GM18861 (cell line): ENCODE results near the gene TTLL10.

Experiments
- ATAC-seq: cut with Tn5 transposase; IDR thresholded peaks from one replicate; pipeline ENCODE4 v1.9.1; 2021; ENCODE audit not compliant: unreplicated experiment

TTLL10 gene

DNA sequence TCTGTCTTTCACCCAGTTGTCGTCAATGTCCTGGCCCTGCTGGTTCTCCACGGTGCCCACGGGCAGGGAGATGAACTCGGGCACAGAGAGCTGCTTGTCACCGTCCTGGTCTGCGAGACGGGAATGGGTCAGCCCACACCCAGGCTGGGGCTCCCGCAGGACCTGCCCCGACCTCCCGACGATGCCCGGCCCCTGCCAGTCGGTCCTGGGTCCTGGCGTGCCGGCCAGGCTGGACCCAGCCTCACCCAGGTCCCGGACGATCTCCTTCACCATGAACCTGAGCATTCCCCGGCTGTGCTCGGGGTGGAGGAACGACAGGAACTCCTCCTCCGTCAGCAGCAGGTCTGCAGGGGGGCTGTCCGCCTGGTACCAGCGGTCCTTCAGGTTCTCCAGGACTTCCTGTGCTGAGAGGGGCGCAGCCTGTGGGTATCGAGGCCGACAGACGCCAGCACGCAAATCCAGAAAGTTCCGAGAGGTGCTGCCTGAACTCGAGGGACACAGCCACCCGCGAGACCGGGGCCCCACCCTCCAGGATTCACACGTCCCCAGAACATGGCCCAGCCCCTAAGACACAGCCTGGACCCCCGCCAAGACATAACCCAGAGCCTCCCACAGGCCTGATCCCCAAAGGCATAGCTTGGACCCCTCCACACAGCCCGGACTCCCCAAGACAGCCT, 45.0 kb downstream of the TTLL10 start:
- no peak for ATAC-seq

DNA sequence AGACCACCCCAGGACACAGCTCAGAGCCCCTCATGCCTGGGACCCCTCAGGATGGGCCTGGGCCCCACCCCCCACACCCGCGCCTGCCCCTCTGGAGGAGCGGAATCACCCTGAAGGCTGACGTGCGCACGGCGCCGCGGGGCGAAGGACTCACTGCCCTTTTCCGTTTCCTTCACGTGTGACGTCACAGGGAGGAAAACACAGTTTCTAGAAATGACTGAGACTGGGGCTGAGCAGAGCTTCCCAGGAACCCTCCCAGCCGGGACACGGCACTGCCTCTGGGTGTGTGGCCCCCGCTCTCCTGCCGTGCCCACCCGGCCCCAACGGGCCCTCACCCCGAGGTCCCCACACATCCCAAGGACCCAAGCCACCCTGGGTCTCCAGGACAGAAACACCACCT, 45.7 kb downstream of the TTLL10 start:
- no peak for ATAC-seq

DNA sequence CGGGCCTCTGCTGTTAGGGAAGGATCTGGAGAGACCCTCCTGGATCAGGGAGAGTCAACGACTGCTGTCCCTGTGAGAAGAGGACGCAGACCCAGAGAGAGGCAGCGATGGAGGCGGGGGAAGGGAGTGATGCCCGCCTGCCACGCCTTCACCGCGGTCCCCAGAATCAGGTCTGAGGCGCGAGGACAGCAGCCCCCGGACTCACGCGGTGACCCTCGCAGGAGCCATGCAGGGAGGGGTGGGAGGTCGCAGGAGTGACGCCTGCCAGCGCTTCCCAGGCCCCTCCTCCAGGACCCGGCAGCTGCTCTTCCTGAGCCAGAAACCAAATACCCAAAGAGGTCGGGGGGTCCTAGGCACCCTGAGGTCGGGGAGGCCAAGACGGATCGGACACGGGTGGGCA, 46.5 kb downstream of the TTLL10 start:
- no peak for ATAC-seq

DNA sequence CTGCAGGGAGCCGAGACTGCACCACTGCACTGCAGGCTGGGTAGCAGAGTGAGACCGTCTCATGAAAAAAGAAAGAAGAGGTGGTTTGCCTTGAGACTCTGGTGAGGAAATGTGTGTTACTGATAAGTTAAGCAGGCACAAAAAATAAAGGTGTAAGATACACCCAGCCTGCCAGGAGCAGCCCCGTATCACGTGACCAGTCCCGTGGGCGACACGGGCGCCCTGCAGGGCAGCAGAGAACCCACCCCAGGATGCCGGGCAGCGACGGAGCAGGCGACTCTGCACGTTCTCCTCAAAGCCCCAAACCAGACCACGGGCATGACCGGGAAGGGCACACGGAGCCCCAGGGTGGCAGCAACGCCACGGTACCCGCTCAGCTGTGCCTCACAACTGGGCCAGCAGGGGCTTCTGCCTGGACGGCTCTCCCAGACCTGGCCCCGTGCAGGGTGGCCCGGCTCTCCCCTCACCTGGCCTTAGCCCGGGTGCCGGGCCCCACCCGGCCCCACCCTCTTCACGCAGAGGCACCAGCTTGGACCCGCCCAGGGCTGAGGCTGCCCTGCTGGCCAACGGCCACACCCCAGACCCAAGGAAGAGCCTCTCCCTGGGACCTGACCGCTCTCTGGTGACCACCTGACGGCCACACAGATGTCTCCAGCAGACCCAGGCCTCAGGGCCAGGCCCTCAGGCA, 48.4 kb downstream of the TTLL10 start:
- ATAC-seq, result no peak

DNA sequence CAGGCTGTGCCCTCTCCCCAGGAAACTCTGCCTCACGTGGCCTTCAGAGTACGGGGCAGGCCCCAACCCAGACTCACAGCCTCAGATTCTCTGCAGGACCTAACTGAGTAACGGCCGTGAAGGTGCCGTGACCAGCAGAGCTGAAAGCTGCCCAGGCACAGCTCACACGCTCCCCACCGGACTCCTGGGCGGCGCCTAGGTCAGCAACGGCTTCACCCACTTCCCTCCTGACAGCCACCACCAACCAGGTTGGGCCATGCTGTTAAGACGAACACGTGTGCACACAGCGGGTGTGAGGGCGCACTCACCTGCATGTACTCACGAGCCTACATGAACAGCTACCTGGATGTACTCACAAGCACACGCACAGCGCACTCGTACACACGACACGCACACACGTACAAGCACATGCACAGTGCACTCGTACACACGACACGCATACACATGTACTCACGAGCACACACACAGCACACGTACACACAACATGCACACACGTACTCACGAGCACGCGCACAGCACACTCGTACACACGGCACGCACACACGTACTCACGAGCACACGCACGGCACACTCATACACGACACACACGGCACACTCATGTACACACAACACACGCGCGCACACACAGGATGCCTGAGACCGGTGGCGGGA, 49.0 kb downstream of the TTLL10 start:
- no peak for ATAC-seq

DNA sequence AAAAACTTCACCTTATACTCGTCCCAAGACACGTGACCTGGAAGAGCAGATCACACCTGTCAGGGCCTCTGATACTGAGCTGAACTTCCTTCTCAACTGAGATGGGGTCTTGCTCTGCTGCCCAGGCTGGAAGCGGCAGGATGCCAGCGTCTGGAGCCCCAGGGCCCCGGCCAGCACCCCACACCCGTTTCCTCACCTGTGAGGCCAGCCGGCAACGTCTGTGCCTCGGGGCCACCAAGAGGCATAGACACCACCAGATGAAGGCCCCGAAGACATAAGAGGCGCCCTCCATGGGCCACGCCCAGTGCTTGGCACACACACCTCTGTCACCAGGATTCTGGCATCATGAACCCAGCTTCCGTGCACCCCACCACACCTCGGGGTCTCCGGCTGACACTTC, 49.6 kb downstream of the TTLL10 start:
- ATAC-seq, result no peak

DNA sequence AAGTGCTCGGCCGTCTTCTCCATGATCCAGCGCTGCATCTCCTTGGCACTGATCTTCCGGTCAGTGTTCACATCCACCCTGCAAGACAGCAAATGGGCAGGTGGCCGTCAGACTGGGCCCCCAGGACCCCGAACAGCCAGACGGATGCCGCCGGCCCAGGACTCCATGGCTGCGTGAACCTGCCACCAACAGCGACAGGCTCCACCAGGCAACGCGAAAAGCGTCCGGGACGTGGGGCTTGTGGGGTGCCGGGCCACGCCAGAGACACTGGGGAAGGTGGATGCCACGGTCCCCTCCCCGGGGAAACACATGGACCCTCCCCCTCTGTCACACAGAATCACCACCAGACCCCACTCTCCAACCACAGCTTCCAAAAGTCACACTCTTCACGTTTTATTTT, 50.2 kb downstream of the TTLL10 start:
- ATAC-seq, result no peak

DNA sequence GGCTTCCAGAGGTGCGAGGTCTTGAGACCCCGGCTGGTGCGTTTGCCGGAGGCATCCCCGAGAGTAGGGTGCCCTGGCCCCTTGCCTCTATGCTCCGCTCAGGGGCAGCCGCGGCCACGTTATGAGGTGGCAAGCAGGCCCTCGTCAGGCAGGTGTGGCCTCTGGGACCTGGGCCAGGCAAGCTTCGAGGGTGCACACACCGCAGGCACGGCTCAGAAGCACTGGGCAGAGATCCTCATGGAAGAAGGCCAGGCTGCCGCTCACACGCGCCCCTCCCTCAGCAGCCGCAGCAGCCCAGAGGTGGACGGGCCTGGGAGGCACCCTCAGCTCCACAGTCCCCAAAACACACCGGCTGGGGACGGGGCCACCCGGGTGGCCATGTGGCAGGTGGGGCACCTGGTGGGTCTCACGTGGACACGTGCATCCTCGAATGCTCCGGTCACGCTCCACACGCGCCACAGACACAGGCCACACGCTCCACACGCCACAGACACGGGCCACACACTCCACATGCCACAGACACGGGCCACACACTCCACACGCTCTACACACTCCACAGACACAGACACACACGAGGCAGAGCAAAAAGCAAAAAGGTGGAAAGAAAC, 51.7 kb downstream of the TTLL10 start:
- no peak for ATAC-seq

DNA sequence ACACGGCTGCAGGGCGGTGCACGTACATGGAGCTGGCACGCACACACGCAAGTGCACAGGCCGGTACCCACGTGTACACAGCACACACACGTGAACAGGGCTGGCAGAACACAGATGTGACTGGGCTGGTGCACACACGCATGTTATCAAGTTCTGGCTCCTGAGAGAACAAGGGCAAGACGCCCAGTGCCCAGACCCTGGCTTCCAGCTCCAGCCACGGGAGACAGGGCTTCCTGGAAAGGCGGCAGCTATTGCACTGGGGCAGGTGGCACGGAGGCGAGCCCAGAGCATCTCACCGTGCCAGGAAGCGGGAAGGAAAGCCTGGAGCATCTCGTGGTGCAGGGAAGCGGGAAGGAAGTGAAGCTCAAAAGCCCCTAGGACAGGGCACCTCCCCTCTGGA, 52.2 kb downstream of the TTLL10 start:
- ATAC-seq, result no peak

DNA sequence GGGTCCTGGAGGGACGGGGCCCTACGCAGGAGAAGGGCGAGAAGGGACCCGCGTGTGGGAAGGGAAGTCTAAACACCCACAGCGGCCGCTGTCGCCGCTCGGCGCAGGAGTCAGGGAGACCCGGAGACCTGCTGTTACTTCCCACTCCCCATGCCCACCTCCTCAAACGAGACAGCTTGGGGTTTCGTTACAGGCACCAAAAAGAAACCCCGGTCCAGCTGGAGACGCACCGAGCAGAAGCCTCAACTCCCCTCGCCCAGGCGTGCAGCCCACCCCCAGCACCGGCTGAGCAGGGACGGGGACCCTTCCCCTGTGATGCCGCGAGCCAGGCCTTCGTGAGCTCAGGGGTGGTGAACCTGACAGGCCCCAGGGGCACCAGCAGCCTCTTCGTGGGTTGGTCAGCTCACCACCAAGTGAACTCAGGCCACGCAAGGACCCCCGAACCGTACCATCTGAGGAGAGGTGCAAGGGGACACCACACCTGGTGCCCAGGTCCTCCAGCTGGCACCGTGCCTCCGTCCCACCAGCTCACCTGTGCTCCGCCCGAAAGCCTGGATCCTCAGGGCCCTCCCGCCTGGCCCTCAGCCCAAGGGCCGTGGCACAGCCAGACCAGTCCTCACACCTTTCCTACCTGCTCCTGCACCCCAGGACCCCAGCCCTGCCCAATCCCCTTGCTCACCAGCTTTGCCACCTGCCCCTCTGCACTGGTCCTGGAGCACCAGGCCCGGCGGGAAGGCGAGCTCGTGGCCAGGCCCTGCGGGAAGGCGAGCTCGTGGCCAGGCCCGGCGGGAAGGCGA, 53.1 kb downstream of the TTLL10 start:
- no peak for ATAC-seq

DNA sequence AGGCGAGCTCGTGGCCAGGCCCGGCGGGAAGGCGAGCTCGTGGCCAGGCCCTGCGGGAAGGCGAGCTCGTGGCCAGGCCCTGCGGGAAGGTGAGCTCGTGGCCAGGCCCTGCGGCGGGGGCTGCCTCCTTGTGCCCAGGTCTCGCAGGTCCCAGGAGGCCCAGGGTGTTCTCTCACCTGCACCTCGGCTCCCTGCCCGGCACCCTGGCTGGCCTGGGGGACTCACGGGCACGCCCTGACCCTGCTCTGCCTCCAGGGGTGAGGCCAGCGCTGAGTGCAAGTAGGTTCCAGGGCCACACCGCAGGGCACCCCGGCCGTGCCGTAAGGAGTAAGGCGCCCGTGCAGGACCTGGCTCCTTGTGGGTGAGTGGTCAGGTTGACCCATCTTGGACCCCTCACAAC, 53.7 kb downstream of the TTLL10 start:
- no peak for ATAC-seq

DNA sequence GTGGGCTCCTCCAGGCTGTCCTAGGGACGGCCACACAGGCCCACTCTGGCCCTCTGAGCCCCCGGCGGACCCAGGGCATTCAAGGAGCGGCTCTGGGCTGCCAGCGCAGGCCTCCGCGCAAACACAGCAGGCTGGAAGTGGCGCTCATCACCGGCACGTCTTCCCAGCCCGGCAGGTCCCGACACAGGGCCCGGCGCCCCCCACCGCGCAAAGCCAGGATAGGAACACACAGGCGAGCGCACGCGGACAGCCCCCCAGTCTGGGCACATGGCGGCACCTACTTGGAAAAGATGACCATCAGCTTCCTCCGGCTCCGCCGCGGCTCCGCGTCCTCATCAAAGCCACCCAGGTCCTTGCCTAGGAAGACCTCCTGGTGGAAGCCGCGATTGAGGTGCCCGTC, 54.5 kb downstream of the TTLL10 start:
- ATAC-seq, result no peak

DNA sequence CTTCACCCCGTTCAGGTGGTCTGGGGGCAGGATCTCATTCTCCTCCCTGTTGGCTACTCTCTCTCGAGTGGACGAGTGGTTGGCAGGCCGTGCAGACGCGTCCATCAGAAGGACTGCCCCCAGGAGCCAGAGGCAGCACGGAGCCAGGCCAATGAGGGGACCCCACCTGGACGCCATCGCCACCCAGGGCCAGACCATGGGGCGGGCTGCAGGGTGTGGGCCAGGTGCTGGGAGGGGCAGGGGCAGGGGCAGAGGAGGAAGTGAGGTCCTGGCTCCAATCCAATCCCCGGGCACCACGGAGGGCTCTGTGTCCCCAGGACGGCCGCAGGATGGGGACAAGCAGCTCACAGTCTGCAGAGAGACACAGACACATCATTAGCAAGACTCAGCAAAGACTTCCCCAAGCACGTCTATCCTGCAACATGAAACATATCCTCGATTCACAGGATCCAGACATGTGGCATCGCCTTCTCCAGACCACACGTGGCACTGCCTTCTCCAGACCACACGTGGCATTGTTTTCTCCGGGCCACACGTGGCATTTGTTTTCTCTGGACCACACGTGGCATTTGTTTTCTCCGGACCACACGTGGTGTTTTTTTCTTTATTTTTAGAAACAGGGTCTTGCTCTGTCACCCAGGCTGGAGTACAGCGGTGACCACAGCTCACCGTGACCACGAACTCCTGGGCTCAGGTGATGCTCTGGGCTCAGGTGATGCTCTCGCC, 55.1 kb downstream of the TTLL10 start:
- no peak for ATAC-seq

DNA sequence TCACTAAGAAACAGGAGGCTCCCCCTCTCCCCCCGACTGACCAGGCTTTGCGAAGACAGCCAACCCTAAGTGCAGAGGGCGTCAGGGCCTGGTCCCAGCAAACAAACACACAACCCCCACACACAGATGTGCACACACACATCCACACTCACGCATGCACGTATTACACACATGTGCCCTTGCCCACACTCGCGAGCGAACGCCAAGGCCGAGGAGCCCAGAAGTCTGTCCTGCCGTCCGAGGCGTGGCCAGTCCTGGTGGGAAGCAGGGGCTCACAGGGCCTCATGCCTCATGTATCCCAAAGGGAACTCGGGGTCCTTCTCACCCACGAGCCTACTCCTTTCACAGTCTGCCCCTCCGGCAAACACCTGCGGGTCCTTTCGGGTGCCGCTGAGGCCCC, 56.1 kb downstream of the TTLL10 start:
- no peak for ATAC-seq

DNA sequence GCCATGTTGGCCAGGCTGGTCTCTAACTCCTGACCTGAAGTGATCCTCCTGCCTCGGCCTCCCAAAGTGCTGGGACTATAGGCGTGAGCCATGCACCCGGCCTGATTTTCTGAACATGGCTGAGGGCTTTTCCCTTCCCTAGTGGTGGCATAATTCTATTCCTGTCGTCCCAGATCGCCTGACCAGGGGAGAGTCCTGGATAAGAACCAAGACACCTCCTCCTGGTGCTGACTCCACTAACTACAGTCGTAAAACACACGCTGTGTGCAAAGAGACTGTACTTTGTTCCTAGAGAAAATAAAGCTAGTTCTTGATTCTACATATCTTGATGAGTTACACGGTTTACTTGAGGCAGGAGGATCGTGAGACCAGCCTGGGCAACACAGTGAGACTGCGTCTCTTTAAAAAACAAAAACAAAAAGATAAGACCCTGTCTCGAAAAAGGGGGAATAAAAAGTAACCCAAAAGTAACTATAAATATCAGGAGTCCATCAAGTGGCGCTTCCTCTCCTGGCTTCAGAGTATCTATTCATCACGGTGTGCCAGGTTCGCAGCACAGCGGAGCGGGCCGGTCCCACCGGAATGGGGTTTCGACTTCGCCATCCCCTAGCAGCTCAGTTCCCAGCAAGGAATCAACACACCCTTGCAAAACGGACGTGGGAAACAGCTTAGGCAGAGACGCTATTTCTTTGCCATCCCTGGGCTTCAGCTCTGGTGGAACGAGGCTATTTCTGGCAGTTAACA, 57.1 kb downstream of the TTLL10 start:
- no peak for ATAC-seq

DNA sequence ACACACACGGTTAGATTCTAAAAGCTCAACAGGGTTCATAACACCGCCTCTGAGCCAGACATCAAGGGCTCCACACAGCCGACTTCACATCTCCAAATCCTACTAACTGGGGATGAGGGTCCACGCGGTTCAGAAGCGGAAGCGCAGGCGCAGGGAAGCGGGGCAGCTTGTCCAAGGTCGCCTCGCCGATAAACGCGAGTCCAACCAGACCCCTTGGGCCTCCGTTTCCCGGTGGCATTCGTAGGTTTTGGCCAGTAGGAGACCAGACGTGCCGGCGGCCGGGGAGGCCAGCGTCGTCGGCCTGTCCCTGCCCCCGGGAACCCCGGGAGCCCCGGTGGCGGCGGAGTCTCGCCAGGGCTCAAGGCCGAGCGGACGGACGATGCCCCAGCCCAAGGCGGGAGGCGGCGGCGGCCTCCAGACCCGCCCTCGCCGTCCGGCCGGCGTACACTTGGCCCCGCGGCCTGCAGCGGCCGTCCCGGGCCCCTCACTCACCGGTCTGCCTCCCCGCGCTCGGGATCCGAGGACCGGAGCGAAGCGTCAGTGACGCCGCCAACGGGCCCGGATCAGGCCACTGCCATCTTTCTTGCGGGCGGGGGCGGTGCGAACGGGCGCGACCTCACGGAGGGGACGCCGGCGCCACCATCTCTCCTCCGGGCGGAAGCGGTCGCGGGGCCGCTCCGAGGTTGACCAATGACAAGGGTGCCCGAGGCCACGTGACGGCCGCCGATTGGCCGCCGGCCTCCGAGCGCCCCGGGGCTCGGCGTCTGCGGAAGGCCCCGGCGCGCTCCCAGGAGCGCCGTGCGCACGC, 57.9 kb downstream of the TTLL10 start, which contains the start of gene SDF4:
TSS of gene SDF4 (minus strand) at position 602 of the 808 bp plus-strand sequence. CDS start 3,229 bp downstream, outside the sequence.
- ATAC-seq, result peak; percentile 85

DNA sequence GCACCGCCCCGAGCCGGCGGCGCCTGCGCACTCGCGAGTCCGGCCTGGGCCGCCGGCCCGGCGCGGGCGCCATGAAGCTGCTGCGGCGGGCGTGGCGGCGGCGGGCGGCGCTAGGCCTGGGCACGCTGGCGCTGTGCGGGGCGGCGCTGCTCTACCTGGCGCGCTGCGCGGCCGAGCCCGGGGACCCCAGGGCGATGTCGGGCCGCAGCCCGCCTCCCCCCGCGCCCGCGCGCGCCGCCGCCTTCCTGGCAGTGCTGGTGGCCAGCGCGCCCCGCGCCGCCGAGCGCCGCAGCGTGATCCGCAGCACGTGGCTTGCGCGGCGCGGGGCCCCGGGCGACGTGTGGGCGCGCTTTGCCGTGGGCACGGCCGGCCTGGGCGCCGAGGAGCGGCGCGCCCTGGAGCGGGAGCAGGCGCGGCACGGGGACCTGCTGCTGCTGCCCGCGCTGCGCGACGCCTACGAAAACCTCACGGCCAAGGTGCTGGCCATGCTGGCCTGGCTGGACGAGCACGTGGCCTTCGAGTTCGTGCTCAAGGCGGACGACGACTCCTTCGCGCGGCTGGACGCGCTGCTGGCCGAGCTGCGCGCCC, 58.6 kb downstream of the TTLL10 start, which contains the start of gene B3GALT6:
TSS of gene B3GALT6 (plus strand) at position 30 of the 588 bp plus-strand sequence. CDS start at position 72, 42 bp downstream.
- no peak for ATAC-seq
